Keratinocyte (primary cell): Measurements from ENCODE around the gene MIS18BP1. TPM values are rescaled to one million over a fixed set of nuclear protein-coding genes. Genes with fewer than 3 reads are reported as not detected.

Experiments used
- DNase-seq: peaks from one replicate; pipeline ENCODE4 v3.0.0-alpha.2; 2011; ENCODE audit warnings: low read depth, missing footprints, low spot score
- FAIRE-seq: peaks from 2 replicates; lab custom pipeline; 2011; peaks lifted over from hg19 to GRCh38; lab: Jason Lieb, UNC
- H2AFZ ChIP-seq: 2 replicates; pipeline ENCODE4 v1.6.0; 2012; ENCODE audit warnings: low read length, control low read depth, inconsistent platforms; ENCODE audit not compliant: control insufficient read depth
- H3K27ac ChIP-seq: 2 replicates; pipeline ENCODE4 v1.5.1; 2011; ENCODE audit warnings: low read length; ENCODE audit not compliant: control insufficient read depth, insufficient read depth
- H3K27me3 ChIP-seq: 3 replicates; pipeline ENCODE4 v1.6.0; 2011; ENCODE audit warnings: low read length; ENCODE audit not compliant: control insufficient read depth, insufficient read depth; ENCODE audit errors: extremely low read depth
- H3K36me3 ChIP-seq, 2 experiments: 2 replicates in 1 of 2; 3 replicates in 1 of 2; pipeline ENCODE4 v1.5.1; 2011; ENCODE audit warnings: low read length in 2 of 2, mild to moderate bottlenecking in 1 of 2; ENCODE audit not compliant: control insufficient read depth in 2 of 2, insufficient read depth in 2 of 2; ENCODE audit errors: extremely low read depth in 1 of 2
- H3K4me1 ChIP-seq: 3 replicates; pipeline ENCODE4 v1.5.1; 2011; ENCODE audit warnings: low read length; ENCODE audit not compliant: control insufficient read depth, insufficient read depth; ENCODE audit errors: extremely low read depth
- H3K4me2 ChIP-seq: 3 replicates; pipeline ENCODE4 v1.6.0; 2011; ENCODE audit warnings: low read depth, low read length; ENCODE audit not compliant: control insufficient read depth, insufficient read depth; ENCODE audit errors: extremely low read depth
- H3K4me3 ChIP-seq, 3 experiments: fragments of 200-600 bp in 1 of 3; sonication (generic) in 1 of 3; 2 replicates in 2 of 3; 3 replicates in 1 of 3; pipeline ENCODE4 v1.5.1; 2011 to 2016; ENCODE audit warnings: low read length in 3 of 3, mild to moderate bottlenecking in 3 of 3, control low read depth in 2 of 3, inconsistent platforms in 1 of 3, low read depth in 1 of 3, mixed read lengths in 1 of 3, mixed run types in 1 of 3, moderate library complexity in 1 of 3; ENCODE audit not compliant: control insufficient read depth in 2 of 3, insufficient read depth in 2 of 3; ENCODE audit errors: extremely low read depth in 1 of 3
- H3K79me2 ChIP-seq: 2 replicates; pipeline ENCODE4 v1.6.0; 2012; ENCODE audit warnings: low read length; ENCODE audit not compliant: control insufficient read depth, insufficient read depth
- H3K9ac ChIP-seq: 3 replicates; pipeline ENCODE4 v1.6.0; 2011; ENCODE audit warnings: low read length; ENCODE audit not compliant: control insufficient read depth, insufficient read depth; ENCODE audit errors: extremely low read depth
- H3K9me1 ChIP-seq: 3 replicates; pipeline ENCODE4 v1.6.0; 2011; ENCODE audit warnings: low read length; ENCODE audit not compliant: control insufficient read depth, insufficient read depth; ENCODE audit errors: extremely low read depth
- H3K9me3 ChIP-seq: 2 replicates; pipeline ENCODE4 v1.5.1; 2012; ENCODE audit warnings: low read depth, low read length; ENCODE audit not compliant: control insufficient read depth
- H4K20me1 ChIP-seq: 3 replicates; pipeline ENCODE4 v1.6.0; 2011; ENCODE audit warnings: low read length; ENCODE audit not compliant: control insufficient read depth, insufficient read depth; ENCODE audit errors: extremely low read depth
- CTCF ChIP-seq, 3 experiments: IDR thresholded peaks in 1 of 3; conservative IDR thresholded peaks in 1 of 3; optimal IDR thresholded peaks in 1 of 3; 2 replicates in 2 of 3; 3 replicates in 1 of 3; pipeline versions ENCODE3 to v1.5.1; 2011; ENCODE audit warnings: low read length in 3 of 3, mild to moderate bottlenecking in 3 of 3, moderate library complexity in 2 of 3, control low read depth in 1 of 3, inconsistent platforms in 1 of 3; ENCODE audit not compliant: insufficient read depth in 2 of 3; ENCODE audit errors: extremely low read depth in 1 of 3
- EZH2 ChIP-seq: IDR thresholded peaks from one replicate; pipeline ENCODE4 v1.6.1; 2012; ENCODE audit warnings: inconsistent platforms, mild to moderate bottlenecking, low read length, moderate library complexity
- dilution Hi-C: fragments of 300-500 bp; cut with MboI; formaldehyde crosslinking; loops from one replicate; pipeline ENCODE4 v1.7.0; 2020; ENCODE audit warnings: low sequenced_read_pairs; ENCODE audit not compliant: extremely low pct_ligation_motif_present
- polyA plus RNA-seq, 5 experiments: library from polyadenylated mRNA; depleted of rRNA in 3 of 5; stranded (reverse) in 3 of 5; stranded (forward) in 1 of 5; unstranded in 1 of 5; fragments of >200 nt; gene quantifications; 1 replicate in 1 of 5; 2 replicates in 3 of 5; 3 replicates in 1 of 5; pipeline versions ENCODE4 v1.2.1 to v1.2.3, GENCODE V29; 2011 to 2012; ENCODE audit warnings: missing spikeins in 2 of 5, low read depth in 1 of 5, low replicate concordance in 1 of 5

MIS18BP1 gene
- polyA plus RNA-seq, 1 donor (not counting 4 experiments of a cell fraction or from before 2014, with no cell fraction given): 20.2 TPM

- TF ChIP-seq EZH2 (no peak), CTCF (optimal IDR thresholded peaks at IDR 0.05 in 1 of 3, IDR thresholded peaks at IDR 0.05 in 1 of 3, conservative IDR thresholded peaks at IDR 0.05 in 1 of 3; ENCODE audit: extremely low read depth in 1 of 3, insufficient read depth in 2 of 3, low read length in 3 of 3) (no peak)
Measured at GRCh38 chr14:45246151-45246550, 6.9 kb downstream of the MIS18BP1 start.

GRCh38 chr14:45242706-45243105, 10.3 kb downstream of the MIS18BP1 start:
- no peak for FAIRE-seq
- H3K27ac ChIP-seq: no peak overlapping the region
- no peak for TF ChIP-seq CTCF (optimal IDR thresholded peaks at IDR 0.05 in 1 of 3, IDR thresholded peaks at IDR 0.05 in 1 of 3, conservative IDR thresholded peaks at IDR 0.05 in 1 of 3; ENCODE audit: extremely low read depth in 1 of 3, insufficient read depth in 2 of 3, low read length in 3 of 3)
- H2AFZ ChIP-seq: no peak overlapping the region
- no peak overlapping the region for H3K4me3 ChIP-seq
- no peak overlapping the region for H3K9ac ChIP-seq
- H3K36me3 ChIP-seq: no peaks in the 10 kb centered on the region
- H3K79me2 ChIP-seq: peaks cover 46% of the 10 kb centered on the region
- no peak overlapping the region for H3K4me2 ChIP-seq
- H3K27me3 ChIP-seq: no peaks in the 10 kb centered on the region
- no peaks in the 10 kb centered on the region for H3K9me1 ChIP-seq
- H3K4me1 ChIP-seq: no peaks in the 10 kb centered on the region
- H4K20me1 ChIP-seq: no peaks in the 10 kb centered on the region
- H3K9me3 ChIP-seq: no peaks in the 10 kb centered on the region
- no peak for DNase-seq
- dilution Hi-C loops: no loop called here

More at GRCh38 chr14:45246151-45246550, 6.9 kb downstream of the MIS18BP1 start:
- Histone ChIP-seq H3K79me2 (peaks cover 81% of the 10 kb centered on the region), H2AFZ (no peak overlapping the region), H3K4me1 (peaks cover 3% of the 10 kb centered on the region), H3K27ac (no peak overlapping the region), H3K9ac (no peak overlapping the region), H3K27me3 (no peaks in the 10 kb centered on the region), H3K4me3 (no peak overlapping the region), H3K4me2 (no peak overlapping the region), H3K9me3 (no peaks in the 10 kb centered on the region), H3K36me3 (no peaks in the 10 kb centered on the region), H3K9me1 (no peaks in the 10 kb centered on the region), H4K20me1 (no peaks in the 10 kb centered on the region)
- FAIRE-seq (no peak), DNase-seq (no peak)
- dilution Hi-C loops: no loop called here
